Transverse colon (tissue), 4 donors: ENCODE results near the gene UGT2B7. TPM values are rescaled to one million over a fixed set of nuclear protein-coding genes. Genes with fewer than 3 reads are reported as not detected.

Experiments
- DNase-seq: peaks from one replicate; pipeline ENCODE4 v3.0.0-alpha.2; 2019
- H3K27ac ChIP-seq, 4 donors: fragments of 200-600 bp; sonication (generic); 2 replicates each; pipeline ENCODE4 v1.5.1; 2016 to 2018; ENCODE audit warnings: inconsistent platforms in 4 of 4
- H3K27me3 ChIP-seq: fragments of 200-600 bp; sonication (generic); 2 replicates; pipeline ENCODE4 v1.5.1; 2017; ENCODE audit warnings: inconsistent platforms
- H3K36me3 ChIP-seq, 4 donors: fragments of 200-600 bp; sonication (generic); 2 replicates each; pipeline ENCODE4 v1.5.1; 2017 to 2019; ENCODE audit warnings: inconsistent platforms in 4 of 4
- H3K4me1 ChIP-seq, 4 donors: fragments of 200-600 bp; sonication (generic); 2 replicates each; pipeline ENCODE4 v1.5.1; 2017 to 2020; ENCODE audit warnings: inconsistent platforms in 4 of 4
- H3K4me3 ChIP-seq, 4 donors: fragments of 200-600 bp; sonication (generic); 1 replicate in 1 of 4; 2 replicates in 3 of 4; pipeline versions ENCODE4 v1.5.1 to v1.6.1; 2017 to 2019; ENCODE audit warnings: inconsistent platforms in 4 of 4
- H3K9me3 ChIP-seq, 2 donors: fragments of 200-600 bp; sonication (generic); 2 replicates each; pipeline ENCODE4 v1.5.1; 2017 to 2019; ENCODE audit warnings: inconsistent platforms in 2 of 2
- CTCF ChIP-seq, 5 experiments: fragments of 200-600 bp in 3 of 5; fragments of 450-650 bp in 2 of 5; sonication (generic) in 3 of 5; IDR thresholded peaks; 1 replicate in 2 of 5; 2 replicates in 3 of 5; pipeline ENCODE4 v1.5.1; 2016 to 2017; ENCODE audit warnings: antibody characterized with exemption in 5 of 5, inconsistent platforms in 3 of 5, mild to moderate bottlenecking in 2 of 5, moderate library complexity in 1 of 5
- EP300 ChIP-seq: sonication (generic); formaldehyde crosslinking; IDR thresholded peaks from one replicate; pipeline ENCODE4 v1.6.1; 2017; ENCODE audit warnings: antibody characterized with exemption, low read depth
- POLR2A ChIP-seq: fragments of 450-650 bp; IDR thresholded peaks from one replicate; pipeline ENCODE4 v1.6.1; 2016; ENCODE audit warnings: antibody characterized with exemption, mild to moderate bottlenecking, moderate library complexity
- POLR2AphosphoS5 ChIP-seq, 3 donors: sonication (generic); formaldehyde crosslinking; IDR thresholded peaks; one replicate each; pipeline ENCODE4 v1.6.1; 2016; ENCODE audit warnings: antibody characterized with exemption in 3 of 3
- WGBS, 2 donors: methylation state at CpG; one replicate each; pipeline ENCODE4 v1.1.5; 2018; ENCODE audit warnings: low coverage in 1 of 2; 5-methylcytosine and 5-hydroxymethylcytosine counted together
- in situ Hi-C, 4 donors: fragments of 200-750 bp; cut with MboI; loops; one replicate each; pipeline versions ENCODE4 v1.15.0 to v1.15.1; 2017; ENCODE audit warnings: low sequenced_read_pairs in 3 of 4, low pct_ligation_motif_present in 1 of 4, low pct_unique_long_range_greater_than_20kb in 1 of 4
- intact Hi-C: fragments of 100-400 bp; cut with DNase I; formaldehyde crosslinking; loops from one replicate; pipeline ENCODE4 v1.15.1; 2023; ENCODE audit warnings: low total_unique reads
- total RNA-seq, 4 donors: library from RNA; depleted of rRNA; stranded (reverse); fragments of >200 nt; gene quantifications; one replicate each; pipeline ENCODE4 v1.1.0, GENCODE V29; 2016

Gene UGT2B7
- total RNA-seq, 4 donors from 2014 or later: 2.4 to 8.7 (median 5.6) TPM; not detected in 1

DNA sequence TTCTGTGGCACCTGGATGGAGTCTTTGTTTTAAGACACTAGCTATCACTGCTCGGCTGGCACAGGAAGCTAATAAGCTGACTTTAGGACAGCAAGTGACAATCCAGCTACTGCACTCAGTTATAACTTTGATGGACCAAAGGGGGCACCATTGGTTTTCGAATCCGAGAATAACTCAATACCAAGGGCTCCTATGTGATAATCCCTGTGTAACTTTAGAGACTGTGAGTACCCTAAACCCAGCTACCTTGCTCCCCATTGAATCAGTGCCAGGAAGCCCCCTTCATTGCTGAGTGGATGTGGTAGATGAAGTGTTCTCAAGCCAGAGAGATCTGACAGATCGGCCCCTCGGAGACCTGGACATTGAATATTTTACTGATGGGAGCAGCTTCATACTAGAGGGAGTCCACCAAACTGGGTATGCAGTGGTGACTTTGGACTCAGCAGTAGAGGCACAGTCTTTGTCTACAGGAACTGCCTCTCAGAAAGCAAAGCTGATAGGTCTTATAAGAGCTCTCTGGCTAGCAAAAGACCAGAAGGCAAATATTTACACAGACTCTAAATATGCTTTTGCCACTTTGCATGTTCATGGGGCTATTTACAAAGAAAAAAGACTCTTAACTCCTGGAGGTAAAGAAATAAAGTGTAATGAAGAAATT lies 35.5 kb upstream of the UGT2B7 start:
- Histone ChIP-seq H3K4me3 (no peak overlapping the region), H3K36me3 (no peaks in the 10 kb centered on the region), H3K4me1 (peaks cover 0 to 20% (median 9%) of the 10 kb centered on the region in 4 donors), H3K27ac (no peak overlapping the region), H3K27me3 (no peaks in the 10 kb centered on the region), H3K9me3 (no peaks in the 10 kb centered on the region)
- 80 to 84% methylated on average over 1 to 5 of the region's 5 CpGs for WGBS, 2 donors
- TF ChIP-seq EP300 (no peak), POLR2A (no peak), CTCF (IDR thresholded peaks at IDR 0.05) (no peak)
- in situ Hi-C loops: no loop called here
- no peak for DNase-seq
- intact Hi-C loops: no loop called here

DNA sequence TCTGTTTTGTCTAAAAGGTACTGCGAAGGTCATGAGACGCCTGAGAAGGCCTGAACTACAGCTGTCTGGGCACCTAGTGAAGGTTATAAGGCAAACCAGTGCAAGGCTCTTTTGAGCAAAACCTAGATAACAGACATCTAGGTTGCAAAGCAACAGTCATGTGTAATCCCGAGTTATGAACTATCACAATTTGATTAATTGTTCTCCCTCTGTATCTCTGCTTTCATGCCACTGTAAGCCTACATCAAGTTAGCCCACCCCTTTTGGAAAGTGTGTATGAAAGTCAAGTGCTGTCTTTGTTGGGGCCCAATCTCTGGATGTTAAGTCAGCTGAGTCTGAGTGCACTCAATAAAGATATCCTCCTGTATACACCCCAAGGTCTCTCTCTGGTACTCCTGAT lies 31.9 kb upstream of the UGT2B7 start:
- TF ChIP-seq CTCF (IDR thresholded peaks at IDR 0.05) (no peak), EP300 (no peak), POLR2AphosphoS5 (IDR thresholded peaks at IDR 0.05) (no peak)
- in situ Hi-C loops: no loop called here
- DNase-seq: no peak
- Histone ChIP-seq H3K36me3 (no peaks in the 10 kb centered on the region), H3K9me3 (no peaks in the 10 kb centered on the region), H3K4me1 (peaks cover 0 to 6% (median 3%) of the 10 kb centered on the region in 4 donors), H3K27me3 (no peaks in the 10 kb centered on the region), H3K4me3 (no peak overlapping the region), H3K27ac (no peak overlapping the region)
- intact Hi-C loops: no loop called here
- WGBS, 2 donors: 88 to 92% methylated on average over 2 to 3 of the region's 3 CpGs

DNA sequence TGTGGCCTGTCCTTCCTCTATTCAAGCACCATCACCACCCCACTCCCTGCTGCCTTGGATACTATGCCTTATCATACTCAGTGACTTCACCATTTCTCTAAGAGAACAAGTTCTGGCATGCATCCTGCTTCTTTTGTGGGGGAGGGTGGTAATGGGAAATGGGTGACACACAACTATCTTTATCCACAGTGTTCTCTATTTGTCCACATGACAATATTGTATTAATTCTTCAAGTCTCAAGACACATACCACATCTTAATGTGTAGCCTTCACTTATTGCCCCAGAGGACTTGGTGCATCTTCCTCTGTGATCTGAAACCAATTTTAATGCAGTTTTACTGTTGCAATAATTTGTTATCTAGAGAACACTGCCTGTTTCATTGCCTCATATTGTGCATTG lies 29.3 kb upstream of the UGT2B7 start:
- Histone ChIP-seq H3K27ac (no peak overlapping the region), H3K9me3 (no peaks in the 10 kb centered on the region), H3K4me3 (no peak overlapping the region), H3K36me3 (no peaks in the 10 kb centered on the region), H3K27me3 (no peaks in the 10 kb centered on the region), H3K4me1 (no peaks in the 10 kb centered on the region)
- in situ Hi-C loops: no loop called here
- TF ChIP-seq CTCF (IDR thresholded peaks at IDR 0.05) (no peak), POLR2A (no peak), EP300 (no peak), POLR2AphosphoS5 (IDR thresholded peaks at IDR 0.05) (no peak)
- no peak for DNase-seq
- intact Hi-C loops: no loop called here

DNA sequence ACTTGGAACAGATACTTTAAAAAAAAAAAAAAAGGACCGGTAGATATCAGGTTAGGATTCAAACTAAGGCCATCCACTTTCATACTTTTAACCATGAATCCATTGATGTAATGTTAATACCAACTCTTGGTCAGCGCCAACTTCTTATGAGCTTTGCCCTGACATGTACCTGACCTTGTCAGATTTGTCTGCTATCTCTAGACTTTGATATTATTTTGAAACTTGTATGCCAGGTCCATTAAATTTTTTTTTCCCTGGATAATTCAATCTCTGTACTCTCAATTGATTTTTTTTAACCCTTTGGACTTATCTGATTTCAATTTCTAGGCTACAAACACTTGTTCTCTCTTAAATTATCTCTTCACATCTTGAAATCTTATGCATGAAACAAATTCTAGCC lies 27.2 kb upstream of the UGT2B7 start:
- in situ Hi-C loops: no loop called here
- Histone ChIP-seq H3K9me3 (no peaks in the 10 kb centered on the region), H3K27ac (no peak overlapping the region), H3K27me3 (no peaks in the 10 kb centered on the region), H3K4me1 (no peaks in the 10 kb centered on the region), H3K36me3 (no peaks in the 10 kb centered on the region), H3K4me3 (no peak overlapping the region)
- intact Hi-C loops: no loop called here
- DNase-seq: no peak
- TF ChIP-seq CTCF (IDR thresholded peaks at IDR 0.05) (no peak), POLR2AphosphoS5 (IDR thresholded peaks at IDR 0.05) (no peak), POLR2A (no peak), EP300 (no peak)
- 72 to 78% methylated on average over 2 of the region's 2 CpGs for WGBS, 2 donors
